NT2/D1 (cell line): ENCODE results near the gene CCDC107.
"Not testable (repeated sequence)": the region's sequence is repeated elsewhere in the genome, so short reads cannot be mapped to it uniquely, and the experiment has no call there.

Experiments
- DNase-seq: peaks from one replicate; pipeline ENCODE4 v3.0.0-alpha.2; 2011; ENCODE audit warnings: low read depth, low spot score
- H3K27me3 ChIP-seq: 2 replicates; pipeline ENCODE4 v1.6.0; 2011; ENCODE audit warnings: mild to moderate bottlenecking; ENCODE audit not compliant: insufficient read length, insufficient read depth
- H3K36me3 ChIP-seq: 2 replicates; pipeline ENCODE4 v1.6.1; 2011; ENCODE audit warnings: mild to moderate bottlenecking, low read length, mixed read lengths; ENCODE audit not compliant: insufficient read depth, insufficient read length
- H3K4me1 ChIP-seq: 2 replicates; pipeline ENCODE4 v1.5.1; 2011; ENCODE audit not compliant: insufficient read depth, insufficient read length
- H3K4me3 ChIP-seq: 2 replicates; pipeline ENCODE4 v1.5.1; 2011; ENCODE audit warnings: low read depth; ENCODE audit not compliant: insufficient read length
- H3K9ac ChIP-seq: 2 replicates; pipeline ENCODE4 v1.6.0; 2011; ENCODE audit warnings: low read depth; ENCODE audit not compliant: insufficient read length
- H3K9me3 ChIP-seq: 2 replicates; pipeline ENCODE4 v1.5.1; 2011; ENCODE audit warnings: mild to moderate bottlenecking, low read length; ENCODE audit not compliant: insufficient read depth
- SUZ12 ChIP-seq: IDR thresholded peaks from 2 replicates; pipeline ENCODE4 v1.6.1; 2011; ENCODE audit not compliant: insufficient read length, insufficient read depth; ENCODE audit errors: extremely low read depth
- YY1 ChIP-seq: IDR thresholded peaks from 2 replicates; pipeline ENCODE4 v1.6.1; 2011; ENCODE audit not compliant: insufficient read length, insufficient read depth
- ZNF274 ChIP-seq: IDR thresholded peaks from 2 replicates; pipeline ENCODE4 v1.6.1; 2011; ENCODE audit warnings: mild to moderate bottlenecking, low read depth, low read length

Gene CCDC107, protein sequence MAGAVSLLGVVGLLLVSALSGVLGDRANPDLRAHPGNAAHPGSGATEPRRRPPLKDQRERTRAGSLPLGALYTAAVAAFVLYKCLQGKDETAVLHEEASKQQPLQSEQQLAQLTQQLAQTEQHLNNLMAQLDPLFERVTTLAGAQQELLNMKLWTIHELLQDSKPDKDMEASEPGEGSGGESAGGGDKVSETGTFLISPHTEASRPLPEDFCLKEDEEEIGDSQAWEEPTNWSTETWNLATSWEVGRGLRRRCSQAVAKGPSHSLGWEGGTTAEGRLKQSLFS

DNA sequence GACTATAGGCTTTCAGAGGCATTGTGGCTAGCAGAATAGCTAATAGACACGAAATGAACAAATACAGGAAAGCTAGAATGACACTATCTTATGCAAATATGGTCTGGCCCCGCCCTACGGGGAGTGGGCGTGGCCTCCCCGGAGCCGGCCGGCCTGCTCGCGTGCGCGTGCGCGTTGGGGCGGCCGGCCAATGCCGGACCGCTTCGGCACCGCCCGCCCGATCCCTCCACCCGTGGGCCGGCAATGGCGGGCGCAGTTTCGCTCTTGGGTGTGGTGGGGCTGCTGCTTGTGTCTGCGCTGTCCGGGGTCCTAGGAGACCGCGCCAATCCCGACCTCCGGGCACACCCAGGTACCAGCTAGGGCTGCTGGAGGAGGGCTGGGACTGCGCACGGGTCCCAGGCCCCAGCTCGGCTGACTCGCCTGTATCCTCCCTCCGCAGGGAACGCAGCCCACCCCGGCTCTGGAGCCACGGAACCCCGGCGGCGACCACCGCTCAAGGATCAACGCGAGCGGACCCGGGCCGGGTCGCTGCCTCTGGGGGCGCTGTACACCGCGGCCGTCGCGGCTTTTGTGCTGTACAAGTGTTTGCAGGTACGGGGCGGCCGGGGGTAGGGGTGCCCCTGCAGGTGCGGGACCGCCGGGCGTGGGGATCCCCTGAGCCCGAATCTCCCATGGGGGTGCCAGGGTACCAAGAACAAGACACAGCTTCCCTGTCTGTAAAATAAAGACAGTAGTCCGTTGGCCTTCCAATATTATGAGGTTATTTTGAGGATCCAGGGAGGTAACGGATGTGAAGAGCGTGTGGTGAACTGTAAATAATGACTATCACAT lies at the start of gene CCDC107:
Gene CCDC107, plus strand, starts transcription at position 156 of the 831 bp plus-strand sequence. Its CDS starts 88 bp downstream, at position 244.
- H3K4me1 ChIP-seq, result peaks cover 2% of the 10 kb centered on the region
- DNase-seq, result peak; percentile 66
- peak within 1 kb of the TSS; percentile 97 for H3K9ac ChIP-seq
- H3K9me3 ChIP-seq, result no peaks in the 10 kb centered on the region
- peak within 1 kb of the TSS; percentile 84 for H3K4me3 ChIP-seq
- peaks cover 7% of the 10 kb centered on the region for H3K27me3 ChIP-seq
- TF ChIP-seq YY1 (peak; percentile 50), ZNF274 (no peak)
- peaks cover 35% of the 10 kb centered on the region for H3K36me3 ChIP-seq

DNA sequence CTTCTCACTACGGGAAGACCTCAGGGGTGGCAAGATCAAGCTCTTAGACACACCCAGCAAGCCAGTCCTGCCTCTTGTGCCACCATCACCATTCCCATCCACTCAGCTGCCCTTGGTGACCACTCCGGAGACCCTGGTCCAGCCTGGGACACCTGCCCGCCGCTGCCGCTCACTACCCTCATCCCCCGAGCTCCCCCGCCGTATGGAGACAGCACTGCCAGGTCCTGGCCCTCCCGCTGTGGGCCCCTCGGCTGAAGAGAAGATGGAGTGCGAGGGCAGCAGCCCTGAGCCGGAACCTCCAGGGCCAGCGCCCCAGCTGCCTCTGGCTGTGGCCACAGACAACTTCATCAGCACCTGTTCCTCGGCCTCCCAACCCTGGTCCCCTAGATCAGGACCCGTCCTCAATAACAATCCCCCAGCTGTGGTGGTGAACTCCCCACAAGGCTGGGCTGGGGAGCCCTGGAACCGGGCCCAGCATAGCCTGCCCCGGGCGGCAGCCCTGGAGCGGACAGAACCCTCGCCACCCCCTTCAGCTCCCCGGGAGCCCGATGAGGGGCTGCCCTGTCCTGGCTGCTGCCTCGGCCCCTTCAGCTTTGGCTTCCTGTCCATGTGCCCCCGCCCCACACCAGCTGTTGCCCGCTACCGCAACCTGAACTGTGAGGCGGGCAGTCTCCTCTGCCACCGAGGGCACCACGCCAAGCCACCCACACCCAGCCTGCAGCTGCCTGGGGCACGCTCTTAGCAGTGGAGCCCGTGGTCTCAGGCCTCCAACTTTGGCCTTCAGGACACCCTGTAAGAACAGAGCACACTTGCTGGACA lies 48.9 kb upstream of the CCDC107 start:
- no peak overlapping the region for H3K4me3 ChIP-seq
- peaks cover 38% of the 10 kb centered on the region for H3K36me3 ChIP-seq
- H3K4me1 ChIP-seq, result peaks cover 4% of the 10 kb centered on the region
- no peaks in the 10 kb centered on the region for H3K9me3 ChIP-seq
- no peak for DNase-seq
- H3K27me3 ChIP-seq, result no peaks in the 10 kb centered on the region
- TF ChIP-seq ZNF274 (no peak), SUZ12 (no peak), YY1 (no peak)
- peak overlapping the region; percentile 1 for H3K9ac ChIP-seq

DNA sequence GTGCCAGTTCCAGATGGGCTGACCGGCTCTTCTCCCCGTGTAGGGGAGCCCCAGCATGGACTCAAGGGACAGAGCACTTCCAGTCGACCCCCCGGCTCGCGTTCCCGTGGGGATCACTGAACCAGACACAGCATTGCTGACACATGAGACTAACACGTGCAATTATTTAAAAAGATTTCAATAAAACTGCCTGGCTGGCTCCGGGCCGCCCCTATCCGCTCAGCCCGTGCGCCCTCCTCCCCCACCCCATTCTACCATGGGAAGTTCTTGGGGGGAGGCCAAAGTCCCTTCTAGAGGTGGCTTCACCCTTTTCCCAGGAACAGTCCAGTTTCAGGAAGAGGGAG lies 48.3 kb upstream of the CCDC107 start:
- peaks cover 38% of the 10 kb centered on the region for H3K36me3 ChIP-seq
- no peak overlapping the region for H3K4me3 ChIP-seq
- peaks cover 3% of the 10 kb centered on the region for H3K27me3 ChIP-seq
- peaks cover 4% of the 10 kb centered on the region for H3K4me1 ChIP-seq
- DNase-seq, result no peak
- H3K9me3 ChIP-seq, result no peaks in the 10 kb centered on the region
- no peak for TF ChIP-seq YY1
- TF ChIP-seq SUZ12, result no peak
- TF ChIP-seq ZNF274, result no peak
- H3K9ac ChIP-seq, result no peak overlapping the region

DNA sequence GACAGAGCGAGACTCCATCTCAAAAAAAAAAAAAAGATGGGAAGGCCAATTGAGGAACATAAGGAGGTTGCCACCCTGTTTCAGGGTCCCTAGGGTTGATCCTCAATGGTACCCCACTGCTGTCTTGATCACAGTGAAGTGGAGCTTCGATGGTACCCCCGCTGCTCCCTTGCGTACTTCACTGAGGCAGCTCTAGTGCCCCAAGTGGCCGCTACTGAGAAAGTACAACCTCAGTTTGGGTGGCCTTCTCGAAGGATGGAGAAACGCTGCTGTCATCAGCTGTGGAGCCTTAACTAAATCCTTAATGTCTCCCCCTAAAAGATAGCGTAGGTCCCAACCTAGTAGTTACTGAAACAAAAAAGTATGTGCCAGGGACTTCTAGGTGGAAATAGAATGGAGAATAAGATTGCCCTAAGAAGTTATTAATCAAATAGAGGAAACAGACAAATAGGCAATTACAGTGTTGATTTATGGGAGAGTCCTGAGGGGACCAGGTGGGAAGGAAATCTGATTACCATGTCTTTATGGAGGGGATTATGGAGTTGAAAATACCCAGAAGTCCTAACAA lies 46.8 kb upstream of the CCDC107 start:
- TF ChIP-seq SUZ12 (no peak), ZNF274 (no peak), YY1 (no peak)
- no peak for DNase-seq
- Histone ChIP-seq H3K9ac (no peak overlapping the region), H3K27me3 (peaks cover 18% of the 10 kb centered on the region), H3K36me3 (peaks cover 38% of the 10 kb centered on the region), H3K4me1 (peaks cover 4% of the 10 kb centered on the region), H3K4me3 (no peak overlapping the region), H3K9me3 (no peaks in the 10 kb centered on the region)

DNA sequence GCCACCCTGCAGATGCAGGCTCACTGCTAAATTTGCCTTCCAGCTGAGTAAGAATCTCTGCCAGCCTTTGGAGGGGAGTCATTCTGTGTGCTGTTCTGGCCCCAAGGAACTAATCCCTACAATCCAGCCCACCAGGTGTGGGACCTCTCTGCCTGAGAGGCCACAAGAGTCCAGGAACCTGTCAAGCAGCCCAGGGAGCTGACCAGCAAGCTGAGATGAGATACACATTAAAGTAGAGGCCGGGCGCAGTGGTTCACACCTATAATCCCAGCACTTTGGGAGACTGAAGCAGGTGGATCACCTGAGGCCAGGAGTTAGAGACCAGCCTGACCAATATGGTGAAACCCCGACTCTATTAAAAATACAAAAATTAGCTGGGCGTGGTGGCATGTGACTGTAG lies 46.0 kb upstream of the CCDC107 start:
- Histone ChIP-seq H3K36me3 (peaks cover 31% of the 10 kb centered on the region), H3K27me3 (peaks cover 26% of the 10 kb centered on the region)
- not testable (repeated sequence) for DNase-seq, H3K9me3 ChIP-seq, H3K4me3 ChIP-seq, H3K9ac ChIP-seq, H3K4me1 ChIP-seq

DNA sequence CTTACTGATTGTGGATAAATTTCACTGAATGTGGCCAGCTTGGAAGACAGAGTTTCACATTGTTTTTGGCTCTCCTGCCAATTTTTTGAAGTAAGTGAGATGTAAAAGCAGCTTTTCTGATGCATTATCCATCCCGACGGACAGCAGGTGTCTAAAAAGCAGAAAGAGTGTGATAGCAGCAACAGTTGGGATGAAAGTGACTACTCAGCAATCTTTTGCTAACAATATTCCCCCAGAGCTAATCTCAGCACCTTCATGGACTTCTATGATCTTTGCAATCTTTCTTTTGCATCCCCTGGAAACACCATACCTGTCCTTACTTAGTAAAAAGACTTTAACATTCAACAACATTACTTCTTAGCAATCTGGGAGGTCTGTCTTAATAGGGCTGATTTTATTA lies 45.2 kb upstream of the CCDC107 start:
- Histone ChIP-seq H3K9me3 (no peaks in the 10 kb centered on the region), H3K36me3 (peaks cover 23% of the 10 kb centered on the region), H3K4me3 (no peak overlapping the region), H3K27me3 (peaks cover 33% of the 10 kb centered on the region), H3K9ac (no peak overlapping the region), H3K4me1 (peaks cover 5% of the 10 kb centered on the region)
- TF ChIP-seq ZNF274, result no peak
- no peak for TF ChIP-seq SUZ12
- no peak for TF ChIP-seq YY1
- DNase-seq, result no peak
